HG02798 (cell line): ENCODE measurements around the gene PELI2.

ENCODE experiments used
- ATAC-seq: cut with Tn5 transposase; IDR thresholded peaks from one replicate; pipeline ENCODE4 v1.9.1; 2021; ENCODE audit warnings: mild to moderate bottlenecking; ENCODE audit not compliant: unreplicated experiment, poor library complexity

Gene PELI2

GRCh38 chr14:56224229-56224628, 106.0 kb downstream of the PELI2 start:
- ATAC-seq = no peak

GRCh38 chr14:56224691-56225681, 106.8 kb downstream of the PELI2 start:
- ATAC-seq = no peak

GRCh38 chr14:56235388-56235787, 117.2 kb downstream of the PELI2 start:
- no peak for ATAC-seq

GRCh38 chr14:56237398-56237797, 119.2 kb downstream of the PELI2 start:
- no peak for ATAC-seq

GRCh38 chr14:56241461-56241860, 123.2 kb downstream of the PELI2 start:
- no peak for ATAC-seq

- no peak for ATAC-seq
Observed at GRCh38 chr14:56243110-56243509, 124.9 kb downstream of the PELI2 start.

GRCh38 chr14:56244138-56244789, 126.1 kb downstream of the PELI2 start:
- no peak for ATAC-seq

GRCh38 chr14:56247495-56248200, 129.4 kb downstream of the PELI2 start:
- no peak for ATAC-seq

GRCh38 chr14:56248442-56248841, 130.2 kb downstream of the PELI2 start:
- ATAC-seq = no peak

- ATAC-seq = no peak
Observed at GRCh38 chr14:56261046-56261445, 142.8 kb downstream of the PELI2 start.

GRCh38 chr14:56262530-56262929, 144.3 kb downstream of the PELI2 start:
- no peak for ATAC-seq

- ATAC-seq = no peak
Observed at GRCh38 chr14:56268039-56268438, 149.8 kb downstream of the PELI2 start.

GRCh38 chr14:56268673-56269072, 150.5 kb downstream of the PELI2 start:
- ATAC-seq = no peak

- ATAC-seq = no peak
Observed at GRCh38 chr14:56270921-56271320, 152.7 kb downstream of the PELI2 start.

- ATAC-seq = no peak
Observed at GRCh38 chr14:56271970-56272369, 153.8 kb downstream of the PELI2 start.

- ATAC-seq = no peak
Observed at GRCh38 chr14:56273155-56273554, 154.9 kb downstream of the PELI2 start.

GRCh38 chr14:56273951-56274350, 155.7 kb downstream of the PELI2 start:
- no peak for ATAC-seq

GRCh38 chr14:56274556-56274955, 156.3 kb downstream of the PELI2 start:
- no peak for ATAC-seq

- no peak for ATAC-seq
Observed at GRCh38 chr14:56276108-56276507, 157.9 kb downstream of the PELI2 start.

- no peak for ATAC-seq
Observed at GRCh38 chr14:56278383-56278782, 160.2 kb downstream of the PELI2 start.

GRCh38 chr14:56280843-56281242, 162.6 kb downstream of the PELI2 start:
- no peak for ATAC-seq
